Measurements from ENCODE around the gene RRP7A. TPM values are rescaled to one million over a fixed set of nuclear protein-coding genes. Genes with fewer than 3 reads are reported as not detected.
"Not testable (repeated sequence)": the region's sequence is repeated elsewhere in the genome, so short reads cannot be mapped to it uniquely, and the experiment has no call there.

RRP7A gene
- polyA plus RNA-seq, 4 donors: 7.0 to 38.1 (median 17.7) TPM

- Histone ChIP-seq H3K4me3 (ENCODE audit: low read depth in 1 of 3, low read length in 3 of 3) (no peak overlapping the region), H3K27me3 (ENCODE audit: control insufficient read depth in 3 of 3, insufficient read depth in 3 of 3, low read length in 3 of 3) (peaks cover 0 to 16% (median 0%) of the 10 kb centered on the region in 3 donors), H3K36me3 (ENCODE audit: control insufficient read depth in 3 of 3, insufficient read depth in 2 of 3, low read depth in 1 of 3, low read length in 3 of 3) (no peaks in the 10 kb centered on the region), H3K9me3 (ENCODE audit: control insufficient read depth in 2 of 2, insufficient read depth in 1 of 2, low read depth in 1 of 2, low read length in 1 of 2) (peaks cover 0 to 16% of the 10 kb centered on the region in 2 donors), H3K27ac (ENCODE audit: low read depth in 1 of 3, low read length in 2 of 3) (no peak overlapping the region), H3K4me1 (ENCODE audit: control insufficient read depth in 3 of 3, insufficient read depth in 2 of 3, low read depth in 1 of 3, low read length in 2 of 3) (peaks cover 0 to 3% (median 0%) of the 10 kb centered on the region in 3 donors)
- DNase-seq (no peak), FAIRE-seq (no peak)
- WGBS, 3 donors: 59 to 71% (median 71%) methylated on average over 9 of the region's 9 CpGs
Observed at GRCh38 chr22:42547562-42547961, 28.0 kb upstream of the RRP7A start.

GRCh38 chr22:42544686-42545085 is 25.1 kb upstream of the RRP7A start:
- WGBS, 3 donors: 5 to 14% (median 12%) methylated on average over 2 of the region's 2 CpGs
- no peak overlapping the region for H3K27ac ChIP-seq (ENCODE audit: low read depth in 1 of 3, low read length in 2 of 3)
- FAIRE-seq (no peak), DNase-seq (peak in 1 of 2 donors; percentile 47)
- no peak overlapping the region for H3K4me3 ChIP-seq (ENCODE audit: low read depth in 1 of 3, low read length in 3 of 3)
- H3K36me3 ChIP-seq (ENCODE audit: control insufficient read depth in 3 of 3, insufficient read depth in 2 of 3, low read depth in 1 of 3, low read length in 3 of 3): no peaks in the 10 kb centered on the region
- H3K27me3 ChIP-seq (ENCODE audit: control insufficient read depth in 3 of 3, insufficient read depth in 3 of 3, low read length in 3 of 3): peaks cover 0 to 13% (median 0%) of the 10 kb centered on the region in 3 donors
- no peaks in the 10 kb centered on the region for H3K9me3 ChIP-seq (ENCODE audit: control insufficient read depth in 2 of 2, insufficient read depth in 1 of 2, low read depth in 1 of 2, low read length in 1 of 2)
- H3K4me1 ChIP-seq (ENCODE audit: control insufficient read depth in 3 of 3, insufficient read depth in 2 of 3, low read depth in 1 of 3, low read length in 2 of 3): no peaks in the 10 kb centered on the region

- peak overlapping the region in 1 of 3 donors; percentile 89 for H3K27ac ChIP-seq (ENCODE audit: low read depth in 1 of 3, low read length in 2 of 3)
- not testable (repeated sequence) for H3K9me3 ChIP-seq (ENCODE audit: control insufficient read depth in 2 of 2, insufficient read depth in 1 of 2, low read depth in 1 of 2, low read length in 1 of 2); H3K4me3 ChIP-seq (ENCODE audit: low read depth in 1 of 3, low read length in 3 of 3); H3K27me3 ChIP-seq (ENCODE audit: control insufficient read depth in 3 of 3, insufficient read depth in 3 of 3, low read length in 3 of 3); H3K4me1 ChIP-seq (ENCODE audit: control insufficient read depth in 3 of 3, insufficient read depth in 2 of 3, low read depth in 1 of 3, low read length in 2 of 3); H3K36me3 ChIP-seq (ENCODE audit: control insufficient read depth in 3 of 3, insufficient read depth in 2 of 3, low read depth in 1 of 3, low read length in 3 of 3); FAIRE-seq; DNase-seq
- 5 to 20% methylated on average over 4 to 10 of the region's 11 CpGs; no CpG with 5 or more reads in 1 of the 3 donors for WGBS, 3 donors
Observed at GRCh38 chr22:42539236-42539771, 19.7 kb upstream of the RRP7A start.

GRCh38 chr22:42537199-42537831 is 17.7 kb upstream of the RRP7A start:
- not testable (repeated sequence) for DNase-seq; H3K9me3 ChIP-seq (ENCODE audit: control insufficient read depth in 2 of 2, insufficient read depth in 1 of 2, low read depth in 1 of 2, low read length in 1 of 2); H3K4me3 ChIP-seq (ENCODE audit: low read depth in 1 of 3, low read length in 3 of 3); H3K4me1 ChIP-seq (ENCODE audit: control insufficient read depth in 3 of 3, insufficient read depth in 2 of 3, low read depth in 1 of 3, low read length in 2 of 3); H3K36me3 ChIP-seq (ENCODE audit: control insufficient read depth in 3 of 3, insufficient read depth in 2 of 3, low read depth in 1 of 3, low read length in 3 of 3); FAIRE-seq; H3K27me3 ChIP-seq (ENCODE audit: control insufficient read depth in 3 of 3, insufficient read depth in 3 of 3, low read length in 3 of 3)
- WGBS, 3 donors: 43 to 57% (median 48%) methylated on average over 7 to 13 of the region's 14 CpGs
- peak overlapping the region in 1 of 3 donors; percentile 82 for H3K27ac ChIP-seq (ENCODE audit: low read depth in 1 of 3, low read length in 2 of 3)

- H3K4me3 ChIP-seq (ENCODE audit: low read depth in 1 of 3, low read length in 3 of 3); H3K9me3 ChIP-seq (ENCODE audit: control insufficient read depth in 2 of 2, insufficient read depth in 1 of 2, low read depth in 1 of 2, low read length in 1 of 2); DNase-seq; FAIRE-seq; H3K27me3 ChIP-seq (ENCODE audit: control insufficient read depth in 3 of 3, insufficient read depth in 3 of 3, low read length in 3 of 3); H3K36me3 ChIP-seq (ENCODE audit: control insufficient read depth in 3 of 3, insufficient read depth in 2 of 3, low read depth in 1 of 3, low read length in 3 of 3); H3K4me1 ChIP-seq (ENCODE audit: control insufficient read depth in 3 of 3, insufficient read depth in 2 of 3, low read depth in 1 of 3, low read length in 2 of 3): not testable (repeated sequence)
- 94 to 98% (median 95%) methylated on average over 18 of the region's 18 CpGs for WGBS, 3 donors
- peak overlapping the region in 1 of 3 donors; percentile 14 for H3K27ac ChIP-seq (ENCODE audit: low read depth in 1 of 3, low read length in 2 of 3)
Observed at GRCh38 chr22:42536634-42537033, 17.0 kb upstream of the RRP7A start.

- no peaks in the 10 kb centered on the region for H3K27me3 ChIP-seq (ENCODE audit: control insufficient read depth in 3 of 3, insufficient read depth in 3 of 3, low read length in 3 of 3)
- H3K9me3 ChIP-seq (ENCODE audit: control insufficient read depth in 2 of 2, insufficient read depth in 1 of 2, low read depth in 1 of 2, low read length in 1 of 2): no peaks in the 10 kb centered on the region
- no peaks in the 10 kb centered on the region for H3K36me3 ChIP-seq (ENCODE audit: control insufficient read depth in 3 of 3, insufficient read depth in 2 of 3, low read depth in 1 of 3, low read length in 3 of 3)
- no peak for DNase-seq
- no peak overlapping the region for H3K4me3 ChIP-seq (ENCODE audit: low read depth in 1 of 3, low read length in 3 of 3)
- no peak overlapping the region for H3K27ac ChIP-seq (ENCODE audit: low read depth in 1 of 3, low read length in 2 of 3)
- no peak for FAIRE-seq
- WGBS, 3 donors: 50 to 82% (median 75%) methylated on average over 7 of the region's 7 CpGs
- peaks cover 0 to 3% (median 0%) of the 10 kb centered on the region in 3 donors for H3K4me1 ChIP-seq (ENCODE audit: control insufficient read depth in 3 of 3, insufficient read depth in 2 of 3, low read depth in 1 of 3, low read length in 2 of 3)
Observed at GRCh38 chr22:42536166-42536565, 16.6 kb upstream of the RRP7A start.

GRCh38 chr22:42535082-42535731 is 15.6 kb upstream of the RRP7A start:
- not testable (repeated sequence) for FAIRE-seq; H3K27me3 ChIP-seq (ENCODE audit: control insufficient read depth in 3 of 3, insufficient read depth in 3 of 3, low read length in 3 of 3); H3K36me3 ChIP-seq (ENCODE audit: control insufficient read depth in 3 of 3, insufficient read depth in 2 of 3, low read depth in 1 of 3, low read length in 3 of 3); H3K27ac ChIP-seq (ENCODE audit: low read depth in 1 of 3, low read length in 2 of 3); H3K9me3 ChIP-seq (ENCODE audit: control insufficient read depth in 2 of 2, insufficient read depth in 1 of 2, low read depth in 1 of 2, low read length in 1 of 2); H3K4me3 ChIP-seq (ENCODE audit: low read depth in 1 of 3, low read length in 3 of 3); H3K4me1 ChIP-seq (ENCODE audit: control insufficient read depth in 3 of 3, insufficient read depth in 2 of 3, low read depth in 1 of 3, low read length in 2 of 3); DNase-seq
- WGBS, 3 donors: 24 to 71% (median 66%) methylated on average over 1 to 4 of the region's 14 CpGs

- Histone ChIP-seq H3K27me3 (ENCODE audit: control insufficient read depth in 3 of 3, insufficient read depth in 3 of 3, low read length in 3 of 3) (no peaks in the 10 kb centered on the region), H3K36me3 (ENCODE audit: control insufficient read depth in 3 of 3, insufficient read depth in 2 of 3, low read depth in 1 of 3, low read length in 3 of 3) (no peaks in the 10 kb centered on the region), H3K27ac (ENCODE audit: low read depth in 1 of 3, low read length in 2 of 3) (peak overlapping the region in 2 of 3 donors; percentile 41 to 88), H3K4me1 (ENCODE audit: control insufficient read depth in 3 of 3, insufficient read depth in 2 of 3, low read depth in 1 of 3, low read length in 2 of 3) (peaks cover 0 to 3% (median 0%) of the 10 kb centered on the region in 3 donors), H3K4me3 (ENCODE audit: low read depth in 1 of 3, low read length in 3 of 3) (no peak overlapping the region), H3K9me3 (ENCODE audit: control insufficient read depth in 2 of 2, insufficient read depth in 1 of 2, low read depth in 1 of 2, low read length in 1 of 2) (no peaks in the 10 kb centered on the region)
- 59 to 85% (median 79%) methylated on average over 6 to 8 of the region's 8 CpGs for WGBS, 3 donors
- DNase-seq (no peak), FAIRE-seq (no peak)
Observed at GRCh38 chr22:42533638-42533977, 14.0 kb upstream of the RRP7A start.

All from small intestine (tissue), 7 donors.